NB4 (cell line): ENCODE measurements around the gene SIGLEC11.

Experiments
- MYC ChIP-seq: IDR thresholded peaks from 2 replicates; pipeline ENCODE4 v1.6.1; 2011; ENCODE audit warnings: low read depth, low read length
- POLR2A ChIP-seq: IDR thresholded peaks from 2 replicates; pipeline ENCODE4 v1.6.1; 2011; ENCODE audit warnings: mild to moderate bottlenecking; ENCODE audit not compliant: insufficient read length; ENCODE audit errors: extremely low read depth
- TF ChIP-seq, protein P1 (sequence below): IDR thresholded peaks from one replicate; pipeline ENCODE4 v1.5.1; 2012; ENCODE audit warnings: low read depth, low read length
- TF ChIP-seq, protein P2 (sequence below): IDR thresholded peaks from 2 replicates; pipeline ENCODE4 v1.6.1; 2011; ENCODE audit warnings: low read depth, low read length

DNA sequence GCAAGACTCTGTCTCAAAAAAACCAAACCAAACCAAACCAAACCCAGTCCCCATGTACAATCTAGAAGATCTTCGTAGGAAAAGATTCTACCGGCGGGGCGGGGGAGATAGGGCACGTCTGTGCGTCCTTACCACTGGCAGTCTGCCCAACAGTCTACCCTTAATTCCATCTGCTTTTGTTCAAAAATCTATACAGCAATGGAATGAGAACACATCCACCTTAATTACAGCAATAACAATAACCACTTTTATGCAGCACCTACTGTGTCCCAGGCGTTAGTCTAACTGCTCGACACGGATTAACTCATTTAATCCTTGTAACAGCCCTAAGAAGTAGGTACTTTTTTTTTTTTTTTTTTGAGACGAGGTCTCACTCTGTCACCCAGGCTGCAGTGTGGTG is 34.5 kb downstream of the SIGLEC11 start:
- no peak for TF ChIP-seq POLR2A
- TF ChIP-seq, protein P1, sequence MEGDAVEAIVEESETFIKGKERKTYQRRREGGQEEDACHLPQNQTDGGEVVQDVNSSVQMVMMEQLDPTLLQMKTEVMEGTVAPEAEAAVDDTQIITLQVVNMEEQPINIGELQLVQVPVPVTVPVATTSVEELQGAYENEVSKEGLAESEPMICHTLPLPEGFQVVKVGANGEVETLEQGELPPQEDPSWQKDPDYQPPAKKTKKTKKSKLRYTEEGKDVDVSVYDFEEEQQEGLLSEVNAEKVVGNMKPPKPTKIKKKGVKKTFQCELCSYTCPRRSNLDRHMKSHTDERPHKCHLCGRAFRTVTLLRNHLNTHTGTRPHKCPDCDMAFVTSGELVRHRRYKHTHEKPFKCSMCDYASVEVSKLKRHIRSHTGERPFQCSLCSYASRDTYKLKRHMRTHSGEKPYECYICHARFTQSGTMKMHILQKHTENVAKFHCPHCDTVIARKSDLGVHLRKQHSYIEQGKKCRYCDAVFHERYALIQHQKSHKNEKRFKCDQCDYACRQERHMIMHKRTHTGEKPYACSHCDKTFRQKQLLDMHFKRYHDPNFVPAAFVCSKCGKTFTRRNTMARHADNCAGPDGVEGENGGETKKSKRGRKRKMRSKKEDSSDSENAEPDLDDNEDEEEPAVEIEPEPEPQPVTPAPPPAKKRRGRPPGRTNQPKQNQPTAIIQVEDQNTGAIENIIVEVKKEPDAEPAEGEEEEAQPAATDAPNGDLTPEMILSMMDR = no peak
- TF ChIP-seq MYC = no peak
- TF ChIP-seq, protein P2, sequence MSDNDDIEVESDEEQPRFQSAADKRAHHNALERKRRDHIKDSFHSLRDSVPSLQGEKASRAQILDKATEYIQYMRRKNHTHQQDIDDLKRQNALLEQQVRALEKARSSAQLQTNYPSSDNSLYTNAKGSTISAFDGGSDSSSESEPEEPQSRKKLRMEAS = no peak
